Muscle of arm (tissue), 12 donors: ENCODE measurements around the gene IPPK. TPM values are rescaled to one million over a fixed set of nuclear protein-coding genes. Genes with fewer than 3 reads are reported as not detected.

Experiments used
- DNase-seq: peaks from one replicate; pipeline ENCODE4 v3.0.0-alpha.2; 2013
- polyA plus RNA-seq, 12 donors: library from polyadenylated mRNA; unstranded; fragments of 120-200 nt; gene quantifications; one replicate each; pipeline ENCODE4 v1.2.1, GENCODE V29; 2013; ENCODE audit not compliant: insufficient read length in 12 of 12

Gene IPPK
- polyA plus RNA-seq, 12 donors, result 5.9 to 10.2 (median 8.5) TPM; not detected in 1

- DNase-seq, result no peak
These were observed 36.4 kb upstream of the IPPK start for GRCh38 chr9:92706218-92706940.

- no peak for DNase-seq
These were observed 34.6 kb upstream of the IPPK start for GRCh38 chr9:92704528-92704927.

DNA sequence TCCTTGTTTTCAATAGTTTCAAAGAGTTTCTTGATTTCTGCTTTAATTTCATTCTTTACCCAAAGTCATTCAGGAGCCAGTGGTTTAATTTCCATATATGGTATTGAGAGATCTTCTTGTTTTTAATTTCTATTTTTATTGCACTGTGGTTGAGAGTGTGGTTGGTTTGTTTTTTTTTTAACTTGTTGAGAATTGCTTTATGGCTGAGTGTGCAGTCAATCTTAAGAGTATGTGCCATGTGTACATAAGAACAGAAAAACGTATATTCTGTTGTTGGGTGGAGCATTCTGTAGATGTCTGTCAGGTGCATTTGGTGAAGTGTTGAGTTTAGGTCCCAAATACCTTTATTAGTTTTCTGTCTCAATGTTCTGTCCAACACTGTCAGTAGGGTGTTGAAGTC is 26.7 kb upstream of the IPPK start:
- DNase-seq, result no peak

DNA sequence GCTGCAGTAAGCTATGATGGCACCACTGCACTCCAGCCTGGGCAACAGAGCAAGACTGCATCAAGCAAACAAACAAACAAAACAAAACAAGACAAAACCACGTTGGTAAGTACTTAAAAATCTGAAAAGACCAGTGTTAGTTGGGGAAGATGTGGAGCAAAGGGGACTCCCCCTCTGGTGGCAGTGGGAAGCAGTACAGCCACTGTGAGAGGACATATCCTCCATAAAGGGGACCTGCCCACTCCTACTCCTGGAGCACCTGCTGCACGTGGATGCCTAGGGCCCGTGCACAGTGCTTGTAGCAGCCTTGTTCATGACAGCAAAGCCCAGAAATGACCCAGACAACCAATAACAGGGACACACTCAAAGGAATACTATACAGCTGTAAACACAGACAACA is 17.0 kb upstream of the IPPK start:
- no peak for DNase-seq

DNA sequence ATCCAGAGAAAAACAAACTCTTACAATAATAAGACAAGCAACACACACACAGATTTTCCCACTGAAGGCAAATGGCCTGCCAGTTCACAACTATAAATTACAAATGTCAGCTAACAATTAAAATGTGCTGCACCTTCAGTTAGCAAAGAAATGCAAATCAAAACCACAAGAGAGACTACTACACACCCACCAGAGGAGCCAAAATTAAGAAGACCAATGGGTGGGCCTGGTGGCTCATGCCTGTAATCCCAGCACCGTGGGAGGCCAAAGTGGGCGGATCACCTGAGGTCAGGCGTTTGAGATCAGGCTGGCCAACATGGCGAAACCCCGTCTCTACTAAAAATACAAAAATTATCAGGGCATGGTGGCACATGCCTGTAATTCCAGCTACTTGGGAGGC is 15.1 kb upstream of the IPPK start:
- no peak for DNase-seq

DNA sequence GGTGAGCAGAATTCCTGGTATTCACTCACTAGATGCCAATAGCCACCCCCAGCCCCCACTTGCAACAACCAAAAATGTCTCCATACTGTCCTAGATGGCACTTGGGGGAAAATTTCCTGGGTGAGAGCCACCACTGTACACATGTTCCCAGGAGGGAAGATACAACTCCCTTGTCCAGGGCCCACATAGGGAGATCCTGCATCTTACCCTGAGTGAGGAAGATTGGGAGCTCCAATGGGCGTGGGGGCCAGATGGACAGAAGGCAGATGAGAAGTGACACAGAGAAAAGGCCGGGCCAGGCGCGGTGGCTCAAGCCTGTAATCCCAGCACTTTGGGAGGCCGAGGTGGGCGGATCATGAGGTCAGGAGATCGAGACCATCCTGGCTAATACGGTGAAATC is 12.3 kb upstream of the IPPK start:
- no peak for DNase-seq

DNA sequence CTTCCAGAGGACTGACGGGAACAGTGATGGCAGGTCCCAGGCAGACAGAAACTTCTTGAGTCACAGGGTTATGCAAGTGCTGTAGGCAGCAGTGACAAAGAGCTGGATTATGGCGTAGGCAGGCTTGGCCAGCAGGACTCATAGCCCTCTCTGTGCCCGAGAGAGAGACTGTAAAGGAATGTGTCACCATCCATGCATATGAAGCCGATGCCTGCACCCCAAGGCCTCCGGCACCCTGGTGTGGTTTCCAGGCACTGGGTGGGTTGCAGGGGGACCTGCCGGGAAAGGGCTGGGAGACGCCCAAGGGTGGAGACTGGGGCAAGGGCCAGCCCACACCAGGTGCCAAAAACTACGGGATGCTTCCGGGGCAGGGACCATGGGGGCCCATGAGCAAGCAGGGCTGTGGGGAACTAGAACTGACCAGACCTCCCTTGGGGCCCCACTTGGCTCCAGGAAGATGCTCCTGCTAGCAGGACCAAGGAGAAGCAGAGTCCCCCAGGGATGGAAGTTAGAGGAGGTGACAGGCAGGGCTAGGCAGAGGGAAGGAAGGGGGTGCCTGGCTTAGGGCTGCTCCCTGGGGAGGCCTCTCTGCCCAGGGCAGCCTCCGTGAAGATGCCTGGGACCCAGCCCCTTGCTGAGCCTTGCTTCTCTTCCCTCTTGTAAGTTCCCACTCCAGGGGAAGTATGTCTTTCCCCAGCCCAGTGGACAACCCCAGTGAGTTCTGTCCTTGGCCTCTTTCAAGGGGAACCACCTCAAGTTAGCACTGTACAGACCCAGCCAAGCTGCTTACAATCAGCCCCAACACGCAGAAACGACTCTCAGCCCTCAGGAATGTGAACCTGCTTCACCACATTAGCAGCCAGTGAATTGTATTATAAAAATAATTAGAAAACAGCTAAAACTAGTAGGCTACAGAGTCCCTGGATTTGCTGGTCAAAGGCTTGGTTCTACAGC is 10.5 kb upstream of the IPPK start:
- no peak for DNase-seq

DNA sequence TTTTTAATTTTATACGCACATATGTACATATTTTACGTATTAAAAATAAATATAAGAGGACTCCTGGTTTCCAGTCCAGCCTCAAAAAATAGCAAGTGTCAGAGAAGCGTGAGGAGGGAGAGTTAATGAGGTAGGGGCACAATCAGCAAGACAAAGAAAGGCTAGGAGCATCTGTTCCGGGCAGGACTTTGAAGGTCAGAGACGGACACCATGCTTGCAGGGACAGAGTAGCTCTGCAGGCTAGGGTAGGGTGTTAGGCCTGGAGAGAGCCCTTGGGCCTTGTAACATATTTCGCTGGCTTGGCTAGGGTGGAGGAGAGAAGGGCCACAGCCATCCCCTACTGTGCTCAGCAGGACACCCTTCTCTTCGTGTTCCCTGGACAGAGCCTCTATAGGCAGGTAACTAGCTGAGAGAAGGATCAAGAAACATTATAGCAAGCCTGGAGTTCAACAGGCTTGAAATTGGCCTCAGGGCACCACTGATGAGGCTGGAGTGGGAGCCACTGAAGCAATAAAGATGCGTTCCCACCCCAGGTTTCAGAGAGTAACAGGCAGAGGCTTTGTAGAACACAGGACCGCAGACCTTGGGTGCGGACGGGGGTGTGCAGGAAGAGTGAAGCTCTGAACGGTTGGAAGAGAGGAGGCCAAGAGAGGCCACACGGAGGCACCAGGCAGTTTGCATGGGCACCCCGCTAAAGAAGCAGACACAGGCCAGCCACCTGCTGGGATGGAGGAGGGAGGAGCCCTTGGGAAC is 9.7 kb upstream of the IPPK start:
- no peak for DNase-seq

DNA sequence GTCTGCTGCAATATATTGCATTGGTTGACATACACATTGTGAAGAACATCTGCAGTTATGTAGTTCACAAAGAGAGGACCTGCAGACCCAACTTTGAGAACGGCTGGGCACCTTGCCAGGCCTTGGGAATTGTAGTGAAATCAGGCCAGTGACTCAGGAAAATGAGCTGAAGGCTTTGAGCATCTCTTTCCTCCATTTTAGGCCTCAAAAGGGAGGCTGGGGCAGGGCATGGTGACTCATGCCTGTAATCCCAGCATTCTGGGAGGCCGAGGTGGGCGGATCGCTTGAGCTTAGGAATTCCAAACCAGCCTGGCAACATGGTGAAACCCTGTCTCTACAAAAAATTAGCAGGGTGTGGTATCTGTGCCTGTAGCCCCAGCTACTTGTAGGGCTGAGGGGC is 1.4 kb upstream of the IPPK start:
- DNase-seq, result peak; percentile 10

- peak; percentile 6 for DNase-seq
These were observed 423 bp downstream of the IPPK start for GRCh38 chr9:92669527-92669889.

- peak; percentile 7 for DNase-seq
These were observed 995 bp downstream of the IPPK start for GRCh38 chr9:92668746-92669526.

DNA sequence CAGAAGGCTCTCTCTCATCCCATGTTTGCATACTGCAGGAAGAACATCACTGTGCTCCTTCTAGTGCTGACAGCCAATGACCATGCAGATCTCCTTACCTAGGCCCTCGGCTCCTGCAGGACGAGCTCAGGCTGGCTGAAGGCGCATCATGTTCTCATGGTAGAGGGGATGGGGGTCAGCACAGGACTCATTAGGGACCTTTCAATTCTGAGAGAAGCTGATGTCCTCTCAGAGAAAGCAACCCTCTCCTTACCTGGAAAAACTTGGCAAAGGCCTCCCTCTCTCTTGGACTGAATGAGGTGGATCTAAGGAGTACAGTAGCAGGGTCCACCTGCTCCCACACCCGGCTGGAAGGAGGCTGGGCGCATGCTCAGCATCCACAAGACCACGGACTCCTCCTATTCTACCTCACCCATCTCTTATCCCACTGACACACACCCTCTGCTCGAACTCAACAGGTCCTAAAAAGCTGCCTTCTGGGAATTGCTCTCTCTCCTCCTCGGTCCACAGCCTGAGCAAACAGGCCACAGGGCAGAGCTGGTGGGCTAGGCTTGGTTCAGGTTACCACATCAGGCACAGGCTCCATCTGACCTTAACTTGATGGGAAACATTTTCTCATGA is 2.9 kb downstream of the IPPK start:
- DNase-seq, result no peak

- DNase-seq, result no peak
These were observed 3.7 kb downstream of the IPPK start for GRCh38 chr9:92666236-92666635.

DNA sequence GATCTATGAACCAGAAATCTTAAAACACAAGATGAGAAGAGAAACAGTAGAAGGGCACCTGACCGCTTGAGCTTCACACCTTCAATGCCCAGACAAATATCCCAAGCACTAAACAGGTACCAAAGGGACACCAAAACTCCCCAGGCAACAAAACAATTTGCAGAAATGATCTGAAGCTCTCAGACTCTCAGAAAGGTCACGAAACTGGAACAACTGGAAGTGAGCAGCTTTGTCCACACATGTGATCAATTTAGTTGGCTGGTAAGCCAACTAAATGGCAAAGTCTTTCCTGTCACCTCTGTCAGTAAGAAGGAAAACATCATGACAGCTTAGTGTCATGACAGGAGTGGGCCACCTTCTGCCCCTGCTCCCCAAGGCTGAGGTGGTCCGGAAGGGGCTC is 4.1 kb downstream of the IPPK start:
- DNase-seq, result no peak

DNA sequence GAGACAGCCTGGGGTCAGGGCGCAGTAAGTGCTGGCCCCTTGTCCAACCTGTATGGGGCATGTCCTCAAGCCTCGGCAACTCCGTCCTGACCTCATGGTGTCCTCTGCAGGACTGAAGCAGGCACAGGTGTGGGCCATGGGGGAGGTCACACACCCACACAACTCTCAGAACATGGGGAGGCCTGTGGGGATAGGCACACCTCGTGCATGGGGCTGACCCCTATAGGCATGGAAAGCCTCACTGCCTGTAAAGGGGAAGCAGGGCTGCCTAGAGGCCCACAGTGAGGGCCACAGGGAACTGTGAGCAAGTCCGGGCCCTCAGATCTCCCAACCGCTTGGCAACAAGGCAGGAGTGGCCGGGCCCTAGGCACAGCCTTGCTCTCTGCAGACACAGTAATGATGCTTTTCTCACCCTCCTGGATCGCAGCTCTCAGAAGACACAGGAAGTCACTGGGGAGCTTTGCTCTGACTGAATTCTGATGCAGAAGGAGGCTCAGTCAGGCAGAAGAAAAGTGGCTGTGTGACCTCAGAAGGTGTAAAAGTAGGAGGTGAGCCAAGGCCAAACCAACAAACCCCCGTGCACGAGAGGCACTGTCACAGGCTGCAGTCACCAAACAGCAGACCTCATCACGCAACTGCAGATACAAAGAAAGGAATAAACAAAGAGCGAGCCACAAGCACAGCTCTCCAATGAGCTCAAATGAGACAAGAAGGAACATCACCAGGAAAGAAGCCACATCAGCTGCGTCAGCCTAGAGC is 5.4 kb downstream of the IPPK start:
- no peak for DNase-seq

GRCh38 chr9:92663951-92664350 is 6.0 kb downstream of the IPPK start:
- DNase-seq, result no peak

DNA sequence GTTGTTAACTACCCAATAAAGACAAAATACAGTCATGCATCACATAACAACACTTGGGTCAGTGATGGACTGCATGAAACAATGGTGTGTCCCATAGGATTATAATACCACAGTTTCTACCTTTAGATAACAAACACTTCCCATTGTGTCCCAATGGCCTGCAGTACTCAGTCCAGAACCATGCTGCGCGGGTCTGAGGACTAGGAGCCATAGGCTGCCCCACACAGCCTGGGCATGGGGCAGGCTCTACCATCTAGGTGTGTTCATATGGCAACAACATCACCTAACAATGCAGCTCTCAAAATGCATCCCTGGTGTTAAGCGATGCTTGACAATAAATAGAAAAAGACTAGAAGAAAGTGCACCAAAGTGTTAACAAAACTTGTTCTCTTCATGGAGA is 6.8 kb downstream of the IPPK start:
- DNase-seq, result no peak

DNA sequence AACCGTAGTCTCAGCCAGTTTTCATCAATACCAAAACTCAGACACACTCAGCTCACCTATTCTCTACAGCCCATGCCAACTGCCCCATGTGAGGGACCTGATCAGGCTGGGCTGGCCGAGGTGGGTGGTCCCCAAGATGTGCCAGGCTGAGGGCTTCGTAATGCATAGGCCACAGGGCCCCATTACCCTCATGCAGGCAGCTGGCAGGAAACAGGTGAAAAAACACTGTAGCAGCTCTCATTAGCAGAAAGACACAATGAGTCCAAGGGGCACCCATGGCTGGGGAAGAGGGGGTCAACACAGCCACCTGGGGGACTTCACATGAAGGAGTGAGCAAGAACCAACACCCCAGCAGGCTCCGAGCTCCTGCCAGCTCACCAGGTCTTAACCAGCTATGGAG is 8.2 kb downstream of the IPPK start:
- DNase-seq, result no peak

DNA sequence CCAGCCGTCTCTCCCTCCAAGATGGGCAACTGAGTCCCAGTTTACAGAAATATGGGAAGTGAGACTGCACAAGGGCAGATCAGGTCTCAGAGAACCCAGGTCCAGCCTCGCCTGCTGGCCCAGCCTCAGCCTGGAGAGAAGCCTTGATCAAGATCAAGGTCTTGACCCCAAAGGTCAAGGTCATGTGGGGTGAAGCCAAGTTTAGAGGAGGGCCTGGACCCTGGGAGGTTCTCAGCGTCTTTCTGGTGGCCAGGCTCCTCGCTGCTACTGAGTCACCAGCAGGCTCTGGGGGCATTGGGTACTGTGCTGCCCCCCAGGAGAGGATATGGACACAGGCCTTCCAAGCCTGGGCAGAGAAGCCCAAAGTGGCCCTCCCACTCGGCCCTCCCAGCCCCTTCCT is 8.8 kb downstream of the IPPK start:
- no peak for DNase-seq

GRCh38 chr9:92660266-92660665 is 9.7 kb downstream of the IPPK start:
- no peak for DNase-seq
